ENCODE measurements around the gene REM1.
"Not testable (repeated sequence)": the region's sequence is repeated elsewhere in the genome, so short reads cannot be mapped to it uniquely, and the experiment has no call there.

Gene REM1

DNA sequence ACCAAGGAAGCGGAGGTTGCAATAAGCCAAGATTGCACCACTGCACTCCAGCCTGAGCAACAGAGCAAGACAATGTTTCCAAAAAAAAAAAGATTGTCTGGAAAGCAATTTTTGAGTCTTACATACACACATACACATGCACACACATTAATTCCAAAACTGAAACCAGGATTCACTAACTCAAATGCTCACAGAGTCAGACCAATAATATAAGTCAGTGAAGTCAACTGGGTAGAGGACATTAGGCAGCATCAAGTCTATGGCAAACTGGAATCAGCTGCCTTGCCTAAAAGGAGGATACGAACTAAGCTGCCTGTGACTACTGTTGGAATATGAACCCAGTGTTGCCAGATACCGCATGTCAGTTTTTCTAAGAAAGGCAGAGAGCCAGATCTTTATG, 15.7 kb downstream of the REM1 start:
- TF ChIP-seq, protein P1, sequence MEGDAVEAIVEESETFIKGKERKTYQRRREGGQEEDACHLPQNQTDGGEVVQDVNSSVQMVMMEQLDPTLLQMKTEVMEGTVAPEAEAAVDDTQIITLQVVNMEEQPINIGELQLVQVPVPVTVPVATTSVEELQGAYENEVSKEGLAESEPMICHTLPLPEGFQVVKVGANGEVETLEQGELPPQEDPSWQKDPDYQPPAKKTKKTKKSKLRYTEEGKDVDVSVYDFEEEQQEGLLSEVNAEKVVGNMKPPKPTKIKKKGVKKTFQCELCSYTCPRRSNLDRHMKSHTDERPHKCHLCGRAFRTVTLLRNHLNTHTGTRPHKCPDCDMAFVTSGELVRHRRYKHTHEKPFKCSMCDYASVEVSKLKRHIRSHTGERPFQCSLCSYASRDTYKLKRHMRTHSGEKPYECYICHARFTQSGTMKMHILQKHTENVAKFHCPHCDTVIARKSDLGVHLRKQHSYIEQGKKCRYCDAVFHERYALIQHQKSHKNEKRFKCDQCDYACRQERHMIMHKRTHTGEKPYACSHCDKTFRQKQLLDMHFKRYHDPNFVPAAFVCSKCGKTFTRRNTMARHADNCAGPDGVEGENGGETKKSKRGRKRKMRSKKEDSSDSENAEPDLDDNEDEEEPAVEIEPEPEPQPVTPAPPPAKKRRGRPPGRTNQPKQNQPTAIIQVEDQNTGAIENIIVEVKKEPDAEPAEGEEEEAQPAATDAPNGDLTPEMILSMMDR (conservative IDR thresholded peaks at IDR 0.05): no peak
- H3K27ac ChIP-seq: no peak overlapping the region

DNA sequence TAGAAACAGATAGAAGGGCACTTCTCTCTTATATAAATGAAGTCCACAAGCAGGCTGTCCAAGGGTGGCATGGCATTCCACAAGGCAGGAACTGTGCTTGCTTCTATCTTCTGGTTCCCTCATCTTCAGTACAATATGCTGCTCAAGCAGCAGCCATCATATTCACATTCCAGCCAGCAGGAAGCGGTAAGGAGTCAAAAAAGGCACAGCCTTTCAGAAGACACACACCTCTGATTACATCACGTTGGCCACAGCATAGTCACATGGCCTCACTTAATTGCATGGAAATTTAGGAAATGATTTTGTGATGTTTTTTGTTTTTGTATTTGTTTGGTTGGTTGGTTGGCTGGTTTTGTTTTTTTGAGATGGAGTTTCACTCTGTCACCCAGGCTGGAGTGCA, 19.0 kb downstream of the REM1 start:
- TF ChIP-seq, protein P1 (conservative IDR thresholded peaks at IDR 0.05): no peak
- no peak overlapping the region for H3K27ac ChIP-seq

DNA sequence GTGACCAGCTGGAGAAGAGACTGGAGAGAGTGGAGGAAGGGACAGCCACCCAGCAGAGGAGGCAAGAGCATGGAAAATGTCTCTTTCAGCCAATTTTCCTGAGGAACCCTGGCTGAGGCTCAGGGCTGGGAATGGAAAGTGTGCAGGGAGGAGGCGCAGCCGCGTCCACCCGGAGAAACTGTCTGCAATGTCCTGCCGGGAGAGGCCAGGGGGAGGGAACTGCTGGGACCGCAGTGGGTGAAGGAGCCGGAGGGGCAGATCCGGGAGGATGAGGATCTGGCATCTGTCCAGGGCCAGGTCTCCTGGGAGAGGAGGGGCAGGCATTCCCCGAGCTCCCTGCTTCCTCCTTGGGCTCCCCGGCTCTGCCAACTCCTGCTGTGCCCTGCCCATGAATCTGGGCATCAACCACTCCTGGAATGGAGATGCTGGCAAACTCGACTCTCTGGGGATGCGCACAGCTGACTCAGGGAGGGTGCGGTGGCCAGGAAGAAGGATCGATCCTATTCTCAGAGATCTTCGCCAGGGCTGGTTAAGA, 21.7 kb downstream of the REM1 start:
- TF ChIP-seq, protein P1 (conservative IDR thresholded peaks at IDR 0.05): no peak
- H3K27ac ChIP-seq: no peak overlapping the region

DNA sequence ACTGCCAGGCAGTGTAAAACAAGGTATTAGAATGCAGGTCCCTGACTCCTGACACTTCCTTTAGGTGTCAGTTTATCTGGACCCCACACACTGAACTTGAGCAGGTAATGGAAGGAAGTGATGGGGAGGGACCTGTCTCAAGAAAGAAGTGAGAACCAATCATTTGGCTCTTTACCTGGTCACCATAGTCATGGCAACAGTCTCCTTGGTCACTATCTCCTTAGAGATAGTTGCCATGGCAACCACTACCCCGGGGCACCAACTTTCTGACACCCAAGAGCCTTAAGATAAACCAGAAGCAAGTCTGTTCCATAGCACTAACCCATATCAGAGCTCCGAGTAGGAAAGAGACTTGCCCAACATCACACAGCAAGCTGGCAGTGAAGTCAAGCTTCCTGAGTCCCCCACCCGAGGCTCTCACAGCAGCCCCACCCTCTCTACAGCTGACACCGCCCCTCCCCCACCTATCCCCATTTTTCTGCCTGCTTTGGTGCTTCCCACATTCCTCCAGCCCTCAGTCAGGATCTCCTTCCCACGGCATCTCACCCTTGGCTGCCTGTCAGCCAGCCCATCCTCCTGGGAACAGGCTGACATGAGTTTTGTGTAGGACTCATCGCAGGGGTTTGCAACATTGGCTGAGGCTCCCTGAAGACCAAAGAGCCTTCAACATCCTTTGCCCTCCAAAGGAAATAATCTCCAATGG, 22.9 kb downstream of the REM1 start:
- H3K27ac ChIP-seq: no peak overlapping the region
- TF ChIP-seq, protein P1 (conservative IDR thresholded peaks at IDR 0.05): no peak

DNA sequence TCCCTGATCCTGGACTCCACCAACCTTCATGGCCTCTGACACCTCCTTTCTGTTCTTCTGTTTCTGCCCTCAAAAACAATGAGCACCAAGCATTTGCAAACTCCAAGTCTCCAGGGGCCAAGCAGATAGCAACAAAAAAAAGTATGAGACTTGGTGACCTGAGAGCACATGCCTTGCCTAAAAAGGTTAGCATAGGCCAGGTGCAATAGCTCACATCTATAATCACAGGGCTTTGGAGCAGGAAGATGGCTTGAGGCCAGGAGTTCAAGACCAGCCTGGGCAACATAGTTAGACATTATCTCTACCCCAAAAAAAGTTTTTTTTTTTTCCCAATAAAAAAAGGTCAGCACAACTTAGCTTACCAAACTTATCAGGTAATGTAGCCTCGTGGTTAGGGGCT, 25.4 kb downstream of the REM1 start:
- TF ChIP-seq, protein P1 (conservative IDR thresholded peaks at IDR 0.05): no peak
- no peak overlapping the region for H3K27ac ChIP-seq

DNA sequence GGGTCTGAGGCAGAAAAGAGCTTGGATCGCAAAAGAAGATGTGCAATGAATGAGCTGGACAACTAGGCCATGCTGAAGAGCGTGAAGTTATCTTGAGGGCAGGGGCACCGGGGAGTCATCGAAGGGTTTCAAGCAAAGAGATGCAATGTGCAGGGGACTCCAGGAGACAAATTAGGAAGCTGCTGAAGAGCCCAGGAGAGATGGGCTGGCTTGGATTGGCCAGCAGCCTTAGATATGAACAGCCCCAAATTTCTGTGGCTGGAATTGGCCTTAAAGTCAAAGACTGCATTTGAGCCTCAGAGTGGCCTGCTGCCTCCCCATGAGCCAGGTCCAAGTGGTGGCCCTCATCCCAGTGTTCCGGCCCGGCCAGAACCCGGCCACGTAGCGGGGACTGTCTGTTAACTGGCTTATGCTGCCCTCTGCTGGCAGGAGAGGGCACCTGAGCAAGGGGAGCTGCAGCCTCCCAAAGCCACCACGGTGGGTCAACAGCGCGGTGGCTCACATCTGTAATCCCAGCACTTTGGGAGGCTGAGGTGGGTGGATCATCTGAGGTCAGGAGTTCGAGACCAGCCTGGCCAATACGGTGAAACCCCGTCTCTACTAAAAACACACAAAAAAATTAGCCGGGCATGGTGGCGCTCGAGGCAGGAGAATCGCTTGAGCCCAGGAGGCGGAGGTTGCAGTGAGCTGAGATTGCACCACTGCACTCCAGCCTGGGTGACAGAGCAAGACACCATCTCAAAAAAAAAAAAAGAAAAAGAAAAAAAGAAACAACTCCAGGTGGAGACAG, 28.0 kb downstream of the REM1 start:
- TF ChIP-seq, protein P1 (conservative IDR thresholded peaks at IDR 0.05): peak; percentile 98
- not testable (repeated sequence) for H3K27ac ChIP-seq

DNA sequence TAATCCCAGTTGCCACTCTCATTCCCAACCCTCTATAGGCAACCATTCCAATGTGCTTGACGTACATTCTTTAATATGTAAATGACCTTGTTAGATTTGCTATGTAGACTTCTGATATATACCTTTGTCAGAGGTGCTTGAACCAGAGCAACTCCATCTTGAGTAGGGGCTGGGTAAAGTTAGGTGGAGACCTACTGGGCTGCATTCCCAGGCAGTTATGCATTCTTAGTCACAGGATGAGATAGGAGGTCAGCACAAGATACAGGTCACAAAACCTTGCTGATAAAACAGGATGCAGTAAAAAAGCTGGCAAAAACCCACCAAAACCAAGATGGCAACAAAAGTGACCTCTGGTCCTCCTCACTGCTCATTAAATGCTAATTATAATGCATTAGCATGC, 30.8 kb downstream of the REM1 start:
- TF ChIP-seq, protein P1 (conservative IDR thresholded peaks at IDR 0.05): no peak

More for the DNA sequence above, 30.8 kb downstream of the REM1 start:
- H3K27ac ChIP-seq: no peak overlapping the region
